ENCODE results near the gene MED13L.
A peak's percentile ranks its signal among the peaks of the same experiment; 100 is the strongest.

The MED13L gene

GRCh38 chr12:116089080-116089479, 188.4 kb downstream of the MED13L start:
- Histone ChIP-seq H3K27ac (ENCODE audit: low read depth, low read length) (no peak overlapping the region), H3K36me3 (ENCODE audit: control insufficient read depth, insufficient read depth, low read length) (peaks cover 2% of the 10 kb centered on the region), H3K4me1 (ENCODE audit: control insufficient read depth, insufficient read depth, low read length) (no peaks in the 10 kb centered on the region), H3K27me3 (ENCODE audit: control insufficient read depth, insufficient read depth, low read length) (no peaks in the 10 kb centered on the region), H3K9ac (ENCODE audit: low read length) (no peak overlapping the region), H3K4me3 (ENCODE audit: low read length) (no peak overlapping the region)

DNA sequence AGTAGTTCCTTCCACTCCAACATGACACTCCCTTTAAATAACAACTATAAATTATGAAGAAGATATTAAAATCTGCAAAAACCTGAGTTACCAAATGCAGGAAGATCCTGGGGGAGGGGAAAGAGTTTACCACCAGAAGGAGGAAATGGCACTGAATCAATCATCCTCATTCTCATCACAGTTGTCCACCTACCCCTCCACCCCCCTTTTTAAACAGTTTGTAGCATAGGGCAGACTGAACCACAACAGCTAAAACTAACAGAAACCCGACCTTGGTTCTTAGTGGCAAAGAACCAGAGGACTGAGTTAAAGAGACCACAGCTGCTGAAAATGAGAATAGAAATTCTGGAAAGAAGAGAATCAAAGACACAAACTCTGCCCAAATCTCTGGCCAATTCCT, 189.5 kb downstream of the MED13L start:
- Histone ChIP-seq H3K27ac (ENCODE audit: low read depth, low read length) (no peak overlapping the region), H3K4me1 (ENCODE audit: control insufficient read depth, insufficient read depth, low read length) (no peaks in the 10 kb centered on the region), H3K4me3 (ENCODE audit: low read length) (peak overlapping the region; percentile 17), H3K27me3 (ENCODE audit: control insufficient read depth, insufficient read depth, low read length) (no peaks in the 10 kb centered on the region), H3K9ac (ENCODE audit: low read length) (no peak overlapping the region), H3K36me3 (ENCODE audit: control insufficient read depth, insufficient read depth, low read length) (peaks cover 2% of the 10 kb centered on the region)

- Histone ChIP-seq H3K9ac (ENCODE audit: low read length) (no peak overlapping the region), H3K36me3 (ENCODE audit: control insufficient read depth, insufficient read depth, low read length) (peaks cover 2% of the 10 kb centered on the region), H3K4me1 (ENCODE audit: control insufficient read depth, insufficient read depth, low read length) (no peaks in the 10 kb centered on the region), H3K4me3 (ENCODE audit: low read length) (no peak overlapping the region), H3K27me3 (ENCODE audit: control insufficient read depth, insufficient read depth, low read length) (no peaks in the 10 kb centered on the region), H3K27ac (ENCODE audit: low read depth, low read length) (no peak overlapping the region)
These were observed 190.1 kb downstream of the MED13L start for GRCh38 chr12:116087399-116087798.

GRCh38 chr12:116080415-116080814, 197.1 kb downstream of the MED13L start:
- no peaks in the 10 kb centered on the region for H3K27me3 ChIP-seq (ENCODE audit: control insufficient read depth, insufficient read depth, low read length)
- no peaks in the 10 kb centered on the region for H3K36me3 ChIP-seq (ENCODE audit: control insufficient read depth, insufficient read depth, low read length)
- no peak overlapping the region for H3K9ac ChIP-seq (ENCODE audit: low read length)
- H3K27ac ChIP-seq (ENCODE audit: low read depth, low read length), result no peak overlapping the region
- no peak overlapping the region for H3K4me3 ChIP-seq (ENCODE audit: low read length)
- no peaks in the 10 kb centered on the region for H3K4me1 ChIP-seq (ENCODE audit: control insufficient read depth, insufficient read depth, low read length)

DNA sequence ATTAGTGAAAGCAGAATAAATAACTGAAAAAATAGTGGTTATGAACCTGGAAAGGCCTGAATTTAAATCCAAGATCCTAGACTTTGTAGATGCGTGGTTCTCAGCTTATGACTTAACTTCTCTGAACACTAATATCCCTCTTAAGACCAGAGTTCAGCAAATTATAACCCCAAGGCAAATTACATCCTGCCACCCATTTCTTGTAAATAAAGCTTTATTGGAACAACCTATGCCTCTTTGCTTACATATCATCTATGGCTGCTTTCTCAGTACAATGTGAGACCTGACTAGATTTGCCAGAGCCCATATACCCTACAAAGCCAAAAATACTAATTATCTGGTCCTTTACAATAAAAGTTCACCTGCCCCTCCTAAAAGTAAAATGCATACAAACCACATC, 199.1 kb downstream of the MED13L start:
- Histone ChIP-seq H3K4me3 (ENCODE audit: low read length) (no peak overlapping the region), H3K36me3 (ENCODE audit: control insufficient read depth, insufficient read depth, low read length) (no peaks in the 10 kb centered on the region), H3K27ac (ENCODE audit: low read depth, low read length) (no peak overlapping the region)

GRCh38 chr12:116077431-116077830, 200.1 kb downstream of the MED13L start:
- no peaks in the 10 kb centered on the region for H3K36me3 ChIP-seq (ENCODE audit: control insufficient read depth, insufficient read depth, low read length)
- H3K4me3 ChIP-seq (ENCODE audit: low read length), result no peak overlapping the region
- H3K9ac ChIP-seq (ENCODE audit: low read length), result no peak overlapping the region
- H3K27me3 ChIP-seq (ENCODE audit: control insufficient read depth, insufficient read depth, low read length), result no peaks in the 10 kb centered on the region
- no peak overlapping the region for H3K27ac ChIP-seq (ENCODE audit: low read depth, low read length)
- H3K4me1 ChIP-seq (ENCODE audit: control insufficient read depth, insufficient read depth, low read length), result no peaks in the 10 kb centered on the region

More for the DNA sequence above, 199.1 kb downstream of the MED13L start:
- H3K27me3 ChIP-seq (ENCODE audit: control insufficient read depth, insufficient read depth, low read length), result no peaks in the 10 kb centered on the region
- no peaks in the 10 kb centered on the region for H3K4me1 ChIP-seq (ENCODE audit: control insufficient read depth, insufficient read depth, low read length)
- no peak overlapping the region for H3K9ac ChIP-seq (ENCODE audit: low read length)

DNA sequence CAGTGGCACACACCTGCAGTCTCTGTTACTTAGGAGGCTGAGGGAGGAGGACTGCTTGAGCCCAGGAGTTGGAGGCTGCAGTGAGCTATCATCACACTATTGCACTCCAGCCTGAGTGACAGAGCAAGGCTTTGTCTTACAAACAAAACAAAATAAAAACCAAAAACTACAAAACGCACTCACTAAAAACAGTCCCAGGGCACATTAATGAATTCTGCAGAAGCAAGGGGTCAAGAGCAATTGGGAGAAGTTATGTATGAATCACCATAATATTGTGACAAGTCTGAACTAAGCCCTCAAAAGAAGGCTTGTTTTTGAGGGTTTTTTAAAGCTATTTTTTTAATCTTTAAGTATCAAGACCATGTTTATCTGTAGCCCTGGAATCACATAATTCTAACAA, 201.1 kb downstream of the MED13L start:
- no peaks in the 10 kb centered on the region for H3K4me1 ChIP-seq (ENCODE audit: control insufficient read depth, insufficient read depth, low read length)
- H3K4me3 ChIP-seq (ENCODE audit: low read length), result no peak overlapping the region

GRCh38 chr12:116074686-116075085, 202.8 kb downstream of the MED13L start:
- H3K27ac ChIP-seq (ENCODE audit: low read depth, low read length), result no peak overlapping the region
- no peaks in the 10 kb centered on the region for H3K4me1 ChIP-seq (ENCODE audit: control insufficient read depth, insufficient read depth, low read length)
- H3K27me3 ChIP-seq (ENCODE audit: control insufficient read depth, insufficient read depth, low read length), result no peaks in the 10 kb centered on the region
- H3K4me3 ChIP-seq (ENCODE audit: low read length), result no peak overlapping the region
- H3K9ac ChIP-seq (ENCODE audit: low read length), result no peak overlapping the region
- H3K36me3 ChIP-seq (ENCODE audit: control insufficient read depth, insufficient read depth, low read length), result no peaks in the 10 kb centered on the region

More for the DNA sequence above, 201.1 kb downstream of the MED13L start:
- no peak overlapping the region for H3K9ac ChIP-seq (ENCODE audit: low read length)
- no peaks in the 10 kb centered on the region for H3K27me3 ChIP-seq (ENCODE audit: control insufficient read depth, insufficient read depth, low read length)
- no peak overlapping the region for H3K27ac ChIP-seq (ENCODE audit: low read depth, low read length)
- H3K36me3 ChIP-seq (ENCODE audit: control insufficient read depth, insufficient read depth, low read length), result no peaks in the 10 kb centered on the region

- Histone ChIP-seq H3K27me3 (ENCODE audit: control insufficient read depth, insufficient read depth, low read length) (no peaks in the 10 kb centered on the region), H3K4me3 (ENCODE audit: low read length) (no peak overlapping the region), H3K4me1 (ENCODE audit: control insufficient read depth, insufficient read depth, low read length) (no peaks in the 10 kb centered on the region)
These were observed 205.8 kb downstream of the MED13L start for GRCh38 chr12:116071555-116072230.

DNA sequence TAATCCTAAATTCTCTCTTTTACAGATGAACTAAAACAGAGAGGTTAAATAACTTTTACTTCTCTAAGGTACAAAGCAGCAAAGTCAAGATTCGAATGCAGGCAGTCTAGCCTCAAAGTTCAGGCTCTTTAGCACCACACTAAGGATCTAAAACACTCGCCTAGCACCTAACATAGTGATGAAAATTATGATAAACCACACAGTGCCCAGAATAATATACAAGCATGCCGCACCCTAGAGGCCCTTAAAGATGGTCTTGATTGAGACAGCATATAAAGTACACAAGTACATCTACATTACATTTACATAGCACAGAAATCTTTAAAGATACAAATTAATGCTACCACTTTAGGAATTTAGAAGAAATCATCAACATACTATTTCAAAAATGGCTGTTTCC, 207.0 kb downstream of the MED13L start:
- no peak overlapping the region for H3K27ac ChIP-seq (ENCODE audit: low read depth, low read length)
- peaks cover 7% of the 10 kb centered on the region for H3K4me1 ChIP-seq (ENCODE audit: control insufficient read depth, insufficient read depth, low read length)
- H3K36me3 ChIP-seq (ENCODE audit: control insufficient read depth, insufficient read depth, low read length), result no peaks in the 10 kb centered on the region

More at GRCh38 chr12:116071555-116072230, 205.8 kb downstream of the MED13L start:
- Histone ChIP-seq H3K36me3 (ENCODE audit: control insufficient read depth, insufficient read depth, low read length) (no peaks in the 10 kb centered on the region), H3K9ac (ENCODE audit: low read length) (no peak overlapping the region), H3K27ac (ENCODE audit: low read depth, low read length) (no peak overlapping the region)

GRCh38 chr12:116069943-116070342, 207.6 kb downstream of the MED13L start:
- Histone ChIP-seq H3K4me3 (ENCODE audit: low read length) (no peak overlapping the region), H3K9ac (ENCODE audit: low read length) (no peak overlapping the region), H3K36me3 (ENCODE audit: control insufficient read depth, insufficient read depth, low read length) (no peaks in the 10 kb centered on the region), H3K4me1 (ENCODE audit: control insufficient read depth, insufficient read depth, low read length) (peaks cover 8% of the 10 kb centered on the region), H3K27me3 (ENCODE audit: control insufficient read depth, insufficient read depth, low read length) (no peaks in the 10 kb centered on the region), H3K27ac (ENCODE audit: low read depth, low read length) (no peak overlapping the region)

More for the DNA sequence above, 207.0 kb downstream of the MED13L start:
- no peak overlapping the region for H3K4me3 ChIP-seq (ENCODE audit: low read length)
- H3K27me3 ChIP-seq (ENCODE audit: control insufficient read depth, insufficient read depth, low read length), result no peaks in the 10 kb centered on the region
- H3K9ac ChIP-seq (ENCODE audit: low read length), result no peak overlapping the region

DNA sequence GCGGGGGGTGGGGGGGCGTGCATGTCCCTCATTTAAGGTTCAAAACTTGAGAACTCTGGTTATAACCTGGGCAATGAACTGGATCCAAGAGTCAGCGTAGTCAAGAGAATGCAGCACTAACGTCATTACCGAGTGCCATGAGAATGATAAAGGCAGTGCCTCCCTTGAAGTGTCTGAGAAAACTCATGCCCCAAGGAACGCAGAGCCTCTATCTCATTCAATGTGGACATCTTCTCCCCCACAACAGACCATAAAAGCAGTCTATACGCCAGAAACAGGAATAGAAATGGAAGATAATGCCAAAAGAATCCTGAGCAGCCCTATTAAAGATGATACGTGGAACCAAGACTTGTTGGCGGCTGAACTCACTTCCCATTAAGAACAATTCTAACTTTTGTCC, 208.6 kb downstream of the MED13L start:
- Histone ChIP-seq H3K27me3 (ENCODE audit: control insufficient read depth, insufficient read depth, low read length) (no peaks in the 10 kb centered on the region), H3K4me3 (ENCODE audit: low read length) (no peak overlapping the region), H3K9ac (ENCODE audit: low read length) (no peak overlapping the region), H3K27ac (ENCODE audit: low read depth, low read length) (no peak overlapping the region), H3K36me3 (ENCODE audit: control insufficient read depth, insufficient read depth, low read length) (no peaks in the 10 kb centered on the region), H3K4me1 (ENCODE audit: control insufficient read depth, insufficient read depth, low read length) (peaks cover 8% of the 10 kb centered on the region)

DNA sequence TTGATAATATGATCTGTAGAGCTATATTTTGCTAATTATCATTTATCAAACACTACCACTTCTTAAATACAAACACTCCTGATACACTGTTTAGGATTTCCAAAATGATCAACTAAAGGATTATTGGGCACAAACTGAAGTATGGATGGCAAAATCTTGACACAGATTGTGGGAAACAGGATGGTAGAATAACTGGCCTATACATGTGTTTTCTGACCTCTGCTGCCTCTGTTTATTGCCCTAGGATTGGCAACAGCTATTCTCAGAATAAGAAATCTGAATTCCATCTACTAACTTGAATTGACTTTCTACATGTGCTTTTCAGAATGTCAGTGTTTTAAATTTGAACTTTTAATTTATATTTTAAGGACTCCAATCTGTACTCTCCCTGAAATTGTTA, 209.1 kb downstream of the MED13L start:
- Histone ChIP-seq H3K4me1 (ENCODE audit: control insufficient read depth, insufficient read depth, low read length) (peaks cover 8% of the 10 kb centered on the region), H3K9ac (ENCODE audit: low read length) (no peak overlapping the region), H3K27ac (ENCODE audit: low read depth, low read length) (no peak overlapping the region), H3K27me3 (ENCODE audit: control insufficient read depth, insufficient read depth, low read length) (no peaks in the 10 kb centered on the region), H3K36me3 (ENCODE audit: control insufficient read depth, insufficient read depth, low read length) (no peaks in the 10 kb centered on the region), H3K4me3 (ENCODE audit: low read length) (no peak overlapping the region)
